ENCODE data around the gene PPP4R1.

PPP4R1 gene

GRCh38 chr18:9587924-9588323 is 26.4 kb downstream of the PPP4R1 start:
- DNase-seq (ENCODE audit: low spot score), result no peak

DNA sequence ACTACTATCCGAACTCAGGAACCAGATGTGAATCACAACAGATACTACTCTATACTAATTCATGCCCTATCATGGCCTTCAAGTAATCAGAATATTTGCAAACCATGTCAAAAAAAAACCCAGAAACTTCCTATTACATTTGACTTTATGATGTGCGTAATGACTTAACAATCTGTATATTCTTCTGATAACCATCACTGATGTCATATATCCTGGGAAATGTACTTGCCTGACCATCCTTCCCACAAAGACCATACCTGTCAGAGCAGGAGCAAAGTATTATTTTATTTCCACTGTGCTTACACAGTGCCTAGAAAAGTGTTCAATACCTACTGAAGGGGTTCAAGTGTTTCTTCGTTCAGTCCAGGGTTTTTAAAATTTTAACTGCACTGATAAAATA is 27.5 kb downstream of the PPP4R1 start:
- DNase-seq (ENCODE audit: low spot score), result no peak

DNA sequence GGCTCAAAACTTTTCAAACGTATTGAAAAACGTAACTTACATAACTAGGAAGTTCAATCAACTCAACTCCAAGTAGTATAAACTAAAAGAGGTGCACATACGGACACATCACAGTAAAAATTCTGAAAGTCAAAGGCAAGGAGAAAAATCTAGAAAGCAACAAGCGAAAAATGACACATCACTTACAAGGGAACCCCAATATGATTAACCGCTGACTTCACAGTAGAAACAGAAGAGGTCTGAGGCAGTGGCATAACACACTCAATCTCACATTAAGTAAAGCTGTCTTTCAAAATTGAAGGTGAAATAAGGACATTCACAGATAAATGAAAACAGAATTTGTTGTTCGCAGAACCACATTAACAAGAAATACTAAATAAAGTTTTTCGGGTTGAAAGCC is 32.7 kb downstream of the PPP4R1 start:
- DNase-seq (ENCODE audit: low spot score), result no peak

GRCh38 chr18:9578306-9578705 is 36.1 kb downstream of the PPP4R1 start:
- no peak for DNase-seq (ENCODE audit: low spot score)

- no peak for DNase-seq (ENCODE audit: low spot score)
These were observed 37.0 kb downstream of the PPP4R1 start for GRCh38 chr18:9577361-9577760.

GRCh38 chr18:9575558-9575957 is 38.8 kb downstream of the PPP4R1 start:
- DNase-seq (ENCODE audit: low spot score), result peak; percentile 48

DNA sequence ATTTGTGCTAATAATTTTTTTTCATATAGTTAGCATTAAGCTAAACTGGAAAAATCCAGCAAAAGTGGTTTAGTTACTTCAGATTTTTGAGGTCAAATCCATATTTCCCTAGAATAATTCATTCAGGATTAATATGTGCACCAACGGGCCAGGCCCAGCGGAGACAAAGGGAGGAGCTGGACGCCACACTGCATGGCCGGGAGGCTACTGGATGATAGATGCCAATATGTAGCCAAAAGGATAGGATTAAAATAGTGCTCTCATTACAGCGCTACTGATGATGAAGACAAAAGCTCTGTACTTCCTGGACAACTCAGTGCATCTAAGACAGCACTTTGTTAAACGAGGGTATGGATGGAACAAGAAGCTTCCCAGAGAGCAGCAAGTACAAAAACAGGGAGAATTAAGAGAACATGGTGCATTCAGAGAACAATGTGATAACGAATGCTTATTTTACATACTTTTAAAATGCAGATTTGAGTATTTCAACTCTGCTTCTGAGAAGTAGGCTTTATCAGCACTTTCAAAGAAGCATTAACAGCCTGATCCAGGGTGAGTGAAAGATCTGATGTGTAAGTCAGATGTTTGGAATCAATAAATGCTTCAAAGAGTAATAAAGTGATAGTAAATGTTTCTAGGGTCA is 39.8 kb downstream of the PPP4R1 start:
- DNase-seq (ENCODE audit: low spot score), result no peak

- no peak for DNase-seq (ENCODE audit: low spot score)
These were observed 42.8 kb downstream of the PPP4R1 start for GRCh38 chr18:9571546-9571945.

DNA sequence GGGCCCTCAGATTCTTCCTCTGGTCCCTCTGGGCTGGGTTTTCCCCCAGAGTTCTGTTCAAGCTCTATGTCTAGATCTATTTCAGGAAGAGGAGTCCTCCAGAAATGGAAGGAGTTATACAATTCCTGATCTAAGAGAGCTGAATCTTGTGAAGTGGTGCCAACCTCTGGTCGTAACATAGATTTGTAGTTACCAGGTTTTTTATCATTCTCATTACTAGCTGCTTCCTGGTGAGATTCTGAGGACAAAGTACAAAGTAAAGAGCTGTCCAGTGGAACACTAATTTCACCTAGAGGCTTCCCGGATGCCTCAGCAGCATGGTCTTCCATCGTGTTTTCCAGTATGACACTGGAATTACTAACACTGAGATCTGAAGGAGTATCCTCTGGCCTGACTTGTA is 44.1 kb downstream of the PPP4R1 start:
- no peak for DNase-seq (ENCODE audit: low spot score)

GRCh38 chr18:9569178-9569577 is 45.2 kb downstream of the PPP4R1 start:
- DNase-seq (ENCODE audit: low spot score), result no peak

DNA sequence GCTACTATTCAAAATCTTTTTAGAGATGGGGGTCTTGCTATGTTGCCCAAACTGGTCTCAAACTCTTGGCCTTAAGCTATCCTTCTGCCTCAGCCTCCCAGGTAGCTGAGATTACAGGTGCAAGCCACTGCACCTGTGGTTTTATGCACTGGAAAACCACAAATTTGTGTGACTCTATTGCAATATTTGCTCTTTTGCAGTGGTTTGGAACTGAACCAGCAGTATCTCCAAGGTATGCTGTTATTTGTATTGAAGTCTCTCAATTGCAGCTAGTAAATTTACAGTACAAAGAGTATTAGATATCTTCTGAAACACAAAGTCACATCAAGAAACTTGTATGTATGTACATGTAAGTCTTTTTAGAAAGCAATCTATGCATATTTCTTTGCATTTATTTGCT is 46.2 kb downstream of the PPP4R1 start:
- DNase-seq (ENCODE audit: low spot score), result no peak

DNA sequence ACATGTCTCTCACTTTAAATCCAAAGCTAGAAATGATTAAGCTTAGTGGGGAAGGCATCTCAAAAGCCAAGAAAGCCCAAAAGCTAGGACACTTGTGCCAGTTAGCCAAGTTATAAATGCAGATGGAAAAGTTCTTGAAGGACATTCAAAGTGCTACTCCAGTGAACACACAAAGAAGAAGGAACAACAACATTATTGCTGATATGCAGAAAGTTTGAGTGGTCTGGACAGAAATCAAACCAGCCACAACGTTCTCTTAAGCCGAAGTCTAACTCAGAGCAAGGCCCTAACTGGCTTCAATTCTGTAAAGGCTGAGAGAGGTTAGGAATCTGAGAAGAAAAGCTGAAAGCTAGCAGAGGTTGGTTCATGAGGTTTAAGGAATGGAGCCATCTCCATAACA is 49.0 kb downstream of the PPP4R1 start:
- no peak for DNase-seq (ENCODE audit: low spot score)

DNA sequence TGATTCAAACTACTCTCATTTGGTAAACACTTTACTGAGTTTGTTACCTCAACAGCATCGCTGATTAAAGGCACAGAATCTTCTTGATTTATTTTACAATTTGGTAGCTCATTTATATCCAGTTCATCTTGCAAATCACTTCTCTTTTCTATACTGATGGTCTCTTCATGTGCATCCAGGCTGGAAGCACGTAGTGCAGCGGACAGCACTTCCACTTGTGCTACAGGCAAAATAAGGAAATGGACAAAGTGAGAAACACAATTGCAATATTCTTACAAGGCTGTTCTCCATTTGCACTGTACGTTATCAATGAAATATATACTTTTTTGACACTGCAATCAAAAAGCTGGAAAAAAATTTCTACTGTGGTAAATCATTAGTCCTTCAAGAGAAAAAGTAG is 51.0 kb downstream of the PPP4R1 start:
- DNase-seq (ENCODE audit: low spot score), result no peak

DNA sequence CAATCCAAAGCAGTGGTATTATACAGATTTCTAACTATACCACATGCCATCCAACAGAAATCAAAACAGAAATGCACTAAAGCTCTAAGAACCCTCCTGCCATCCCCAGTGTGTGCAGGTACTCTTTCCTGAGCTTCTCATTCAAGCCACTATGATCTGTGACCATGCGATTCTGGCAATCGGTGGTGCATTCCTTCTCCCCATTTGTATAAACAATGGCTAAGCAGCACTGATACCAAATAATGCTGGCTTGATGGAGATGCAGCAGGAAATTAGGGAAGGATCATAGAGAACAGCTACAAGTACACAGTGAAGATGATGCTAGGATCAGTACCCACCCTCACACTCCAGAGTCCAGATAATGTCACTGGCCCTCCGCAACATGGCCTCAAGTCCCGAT is 51.8 kb downstream of the PPP4R1 start:
- no peak for DNase-seq (ENCODE audit: low spot score)

DNA sequence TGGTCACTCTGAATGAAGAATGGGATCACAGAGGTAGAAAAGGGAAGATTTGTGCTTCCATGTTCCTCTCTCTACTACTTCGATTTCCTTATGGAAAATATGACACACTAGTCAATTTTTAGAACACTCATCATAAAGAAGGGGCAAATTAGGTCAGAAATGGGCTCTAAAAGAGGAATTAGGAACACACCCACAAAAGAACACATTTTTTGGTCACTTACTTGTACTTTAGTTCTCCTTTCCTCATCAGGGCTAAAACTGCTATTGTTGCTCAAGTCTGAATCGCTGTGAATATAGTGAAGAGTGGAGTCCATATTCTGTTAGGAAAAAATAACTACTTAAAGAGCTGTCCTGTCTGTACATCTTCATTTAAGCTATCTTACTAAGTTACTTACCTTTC is 52.6 kb downstream of the PPP4R1 start:
- DNase-seq (ENCODE audit: low spot score), result no peak

DNA sequence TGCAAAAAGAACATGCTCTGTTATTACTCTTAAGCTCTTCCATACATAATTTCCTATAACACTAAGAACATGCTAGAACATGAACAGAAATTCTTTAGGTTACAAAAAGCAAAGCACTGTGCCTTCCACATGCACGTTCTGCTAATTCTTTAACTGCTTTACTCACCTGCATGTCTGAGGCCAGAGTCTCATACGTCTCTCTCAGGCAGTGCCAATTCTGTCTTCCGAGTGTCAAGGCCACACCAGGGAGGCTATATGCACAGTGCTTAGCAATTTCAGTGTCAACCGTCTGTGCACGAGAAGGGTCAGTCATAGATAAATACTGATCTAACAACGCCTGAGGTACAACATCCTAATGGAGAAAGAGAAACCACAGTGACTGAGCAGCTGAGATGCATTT is 55.1 kb downstream of the PPP4R1 start:
- no peak for DNase-seq (ENCODE audit: low spot score)

- no peak for DNase-seq (ENCODE audit: low spot score)
These were observed 55.8 kb downstream of the PPP4R1 start for GRCh38 chr18:9558387-9559064.

DNA sequence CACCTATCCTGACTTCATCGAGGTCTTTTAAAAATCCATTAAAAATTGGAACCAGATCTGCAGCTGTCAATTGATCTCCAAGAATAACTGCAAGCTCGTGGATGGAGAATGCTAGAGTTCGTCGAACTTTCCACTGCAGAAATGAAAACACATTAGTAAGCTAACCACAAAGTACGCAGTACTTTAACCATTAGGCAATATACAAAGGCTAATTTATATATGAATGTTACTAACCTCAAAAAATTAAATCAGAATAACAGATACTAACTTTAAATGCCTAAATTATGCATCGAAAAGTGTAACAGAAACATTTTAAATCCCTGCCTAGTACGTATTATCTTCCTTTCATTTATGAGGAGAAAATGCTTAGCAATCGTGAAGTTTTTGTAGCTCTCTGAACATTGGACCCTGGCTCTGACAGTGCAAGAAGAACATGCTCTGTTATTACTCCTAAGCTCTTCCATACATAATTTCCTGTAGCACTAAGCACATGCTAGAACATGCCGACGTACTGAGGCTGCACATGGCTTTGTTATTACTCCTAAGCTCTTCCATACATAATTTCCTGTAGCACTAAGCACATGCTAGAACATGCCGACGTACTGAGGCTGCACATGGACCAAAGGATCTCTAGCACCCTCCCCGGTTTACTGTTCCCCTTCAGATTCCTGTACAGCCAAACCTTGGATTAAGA is 57.0 kb downstream of the PPP4R1 start:
- no peak for DNase-seq (ENCODE audit: low spot score)

- no peak for DNase-seq (ENCODE audit: low spot score)
These were observed 61.7 kb downstream of the PPP4R1 start for GRCh38 chr18:9552616-9553015.

- no peak for DNase-seq (ENCODE audit: low spot score)
These were observed 62.2 kb downstream of the PPP4R1 start for GRCh38 chr18:9552191-9552590.

GRCh38 chr18:9550429-9550828 is 63.9 kb downstream of the PPP4R1 start:
- DNase-seq (ENCODE audit: low spot score), result no peak

GRCh38 chr18:9549405-9549804 is 65.0 kb downstream of the PPP4R1 start:
- DNase-seq (ENCODE audit: low spot score), result no peak

- DNase-seq (ENCODE audit: low spot score), result no peak
These were observed 66.6 kb downstream of the PPP4R1 start for GRCh38 chr18:9547782-9548181.

DNA sequence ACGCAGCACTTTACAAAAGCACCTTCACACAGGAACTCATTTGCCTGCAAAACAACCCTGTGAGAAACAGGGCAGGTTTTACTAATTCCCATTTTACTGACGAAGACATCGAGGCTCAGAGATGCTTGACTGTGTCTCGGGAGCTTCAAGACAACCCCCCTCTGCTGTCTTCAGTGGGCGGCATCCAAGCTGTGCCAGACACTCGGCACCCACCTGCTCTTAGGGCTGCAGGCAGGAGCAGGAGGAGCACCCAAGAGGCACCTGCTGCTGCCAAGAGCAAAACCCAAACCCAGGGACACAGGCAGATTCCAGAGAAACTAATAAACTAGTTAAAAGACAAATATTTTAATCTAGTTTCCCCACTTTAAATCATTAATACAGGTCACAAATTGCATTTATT is 67.9 kb downstream of the PPP4R1 start:
- DNase-seq (ENCODE audit: low spot score), result no peak

All from COLO829 (cell line).